DND-41 (cell line): ENCODE data around the gene KHDRBS2.

Source experiments
- ATAC-seq: fragments of 200-7000 bp; cut with Tn5 transposase; 3 replicates; pipeline ENCODE4 v1.9.1; 2021; ENCODE audit warnings: low read depth; ENCODE audit not compliant: insufficient read depth
- DNase-seq: peaks from one replicate; pipeline ENCODE4 v3.0.0-alpha.2; 2020
- H2AFZ ChIP-seq: 2 replicates; pipeline ENCODE4 v1.6.0; 2012; ENCODE audit warnings: low read depth, low read length
- H3K27ac ChIP-seq: 2 replicates; pipeline ENCODE4 v1.5.1; 2012; ENCODE audit warnings: low read length, inconsistent platforms
- H3K27me3 ChIP-seq: fragments of 200-600 bp; sonication (generic); 2 replicates; pipeline ENCODE4 v1.6.0; 2012; ENCODE audit warnings: low read length, mild to moderate bottlenecking, inconsistent platforms; ENCODE audit not compliant: insufficient read depth, poor library complexity
- H3K36me3 ChIP-seq: 2 replicates; pipeline ENCODE4 v1.5.1; 2012; ENCODE audit warnings: low read length, inconsistent platforms; ENCODE audit not compliant: insufficient read depth
- H3K4me1 ChIP-seq: 2 replicates; pipeline ENCODE4 v1.5.1; 2012; ENCODE audit warnings: mild to moderate bottlenecking, low read length; ENCODE audit not compliant: insufficient read depth
- H3K4me2 ChIP-seq: 2 replicates; pipeline ENCODE4 v1.6.0; 2012; ENCODE audit warnings: mild to moderate bottlenecking, moderate library complexity, low read length, inconsistent platforms; ENCODE audit not compliant: insufficient read depth
- H3K4me3 ChIP-seq, 2 experiments: fragments of 200-600 bp in 1 of 2; shearing (Covaris generic) in 1 of 2; 2 replicates each; pipeline ENCODE4 v1.5.1; 2012 to 2016; ENCODE audit warnings: inconsistent platforms in 2 of 2, low read length in 2 of 2, mild to moderate bottlenecking in 2 of 2, low read depth in 1 of 2, moderate library complexity in 1 of 2
- H3K79me2 ChIP-seq: 2 replicates; pipeline ENCODE4 v1.6.0; 2012; ENCODE audit warnings: low read length, inconsistent platforms; ENCODE audit not compliant: insufficient read depth
- H3K9ac ChIP-seq: 2 replicates; pipeline ENCODE4 v1.6.0; 2012; ENCODE audit warnings: low read depth, mild to moderate bottlenecking, inconsistent platforms, low read length, moderate library complexity
- H3K9me3 ChIP-seq: 2 replicates; pipeline ENCODE4 v1.5.1; 2012; ENCODE audit warnings: low read length, moderate library complexity, mild to moderate bottlenecking, inconsistent platforms; ENCODE audit not compliant: insufficient read depth, severe bottlenecking
- H4K20me1 ChIP-seq: 2 replicates; pipeline ENCODE4 v1.6.0; 2012; ENCODE audit warnings: low read length; ENCODE audit not compliant: insufficient read depth
- CTCF ChIP-seq: IDR thresholded peaks from 2 replicates; pipeline ENCODE4 v1.5.1; 2012; ENCODE audit warnings: borderline replicate concordance, low read length, moderate library complexity, mild to moderate bottlenecking; ENCODE audit not compliant: poor library complexity, severe bottlenecking; ENCODE audit errors: extremely low read depth
- EZH2 ChIP-seq: IDR thresholded peaks from 3 replicates; pipeline ENCODE4 v1.6.1; 2012; ENCODE audit warnings: borderline replicate concordance, low read depth, mild to moderate bottlenecking, moderate library complexity, low read length, inconsistent platforms; ENCODE audit not compliant: severe bottlenecking

KHDRBS2 gene

GRCh38 chr6:62236784-62237183 lies 49.2 kb downstream of the KHDRBS2 start:
- Histone ChIP-seq H3K4me1 (no peaks in the 10 kb centered on the region), H2AFZ (no peak overlapping the region), H4K20me1 (no peaks in the 10 kb centered on the region), H3K36me3 (no peaks in the 10 kb centered on the region), H3K9ac (no peak overlapping the region), H3K27me3 (no peaks in the 10 kb centered on the region), H3K9me3 (no peaks in the 10 kb centered on the region), H3K4me3 (no peak overlapping the region), H3K79me2 (no peaks in the 10 kb centered on the region), H3K4me2 (no peak overlapping the region), H3K27ac (no peak overlapping the region)
- ATAC-seq (no peak), DNase-seq (no peak)
- TF ChIP-seq EZH2 (no peak), CTCF (no peak)

GRCh38 chr6:62229231-62229630 lies 56.8 kb downstream of the KHDRBS2 start:
- Histone ChIP-seq H3K4me2 (no peak overlapping the region), H3K79me2 (no peaks in the 10 kb centered on the region), H3K36me3 (no peaks in the 10 kb centered on the region), H3K9me3 (peaks cover 7% of the 10 kb centered on the region), H3K4me3 (no peak overlapping the region), H3K27ac (no peak overlapping the region), H4K20me1 (no peaks in the 10 kb centered on the region), H3K27me3 (no peaks in the 10 kb centered on the region), H3K4me1 (no peaks in the 10 kb centered on the region), H3K9ac (no peak overlapping the region), H2AFZ (no peak overlapping the region)
- DNase-seq (no peak), ATAC-seq (no peak)
- TF ChIP-seq EZH2 (no peak), CTCF (no peak)

- H3K4me1 ChIP-seq: no peaks in the 10 kb centered on the region
- TF ChIP-seq CTCF: no peak
- TF ChIP-seq EZH2: no peak
- no peaks in the 10 kb centered on the region for H3K36me3 ChIP-seq
- no peak overlapping the region for H3K27ac ChIP-seq
- H3K9me3 ChIP-seq: no peaks in the 10 kb centered on the region
- no peak overlapping the region for H3K9ac ChIP-seq
- H3K4me2 ChIP-seq: no peak overlapping the region
- ATAC-seq: no peak
- no peak overlapping the region for H3K4me3 ChIP-seq
- DNase-seq: no peak
- no peaks in the 10 kb centered on the region for H3K79me2 ChIP-seq
- H2AFZ ChIP-seq: no peak overlapping the region
- no peaks in the 10 kb centered on the region for H3K27me3 ChIP-seq
- no peaks in the 10 kb centered on the region for H4K20me1 ChIP-seq
Measured at GRCh38 chr6:62217866-62218265, 68.2 kb downstream of the KHDRBS2 start.

- TF ChIP-seq EZH2 (no peak), CTCF (no peak)
- Histone ChIP-seq H4K20me1 (no peaks in the 10 kb centered on the region), H3K9me3 (no peaks in the 10 kb centered on the region), H3K4me3 (no peak overlapping the region), H3K79me2 (no peaks in the 10 kb centered on the region), H3K27ac (no peak overlapping the region), H3K27me3 (no peaks in the 10 kb centered on the region), H3K9ac (no peak overlapping the region), H3K4me2 (no peak overlapping the region), H3K4me1 (no peaks in the 10 kb centered on the region), H2AFZ (no peak overlapping the region), H3K36me3 (no peaks in the 10 kb centered on the region)
- ATAC-seq (no peak), DNase-seq (no peak)
Measured at GRCh38 chr6:62202078-62202477, 83.9 kb downstream of the KHDRBS2 start.
